Right lobe of liver (tissue), 4 donors: ENCODE measurements around the gene CRHBP.

Experiments used
- CTCF ChIP-seq, 4 donors: fragments of 200-600 bp in 3 of 4; fragments of 450-650 bp in 1 of 4; IDR thresholded peaks; one replicate each; pipeline versions ENCODE4 v1.5.1 to v1.8.0; 2016 to 2022; ENCODE audit warnings: antibody characterized with exemption in 4 of 4, mild to moderate bottlenecking in 2 of 4
- POLR2A ChIP-seq: fragments of 450-650 bp; IDR thresholded peaks from one replicate; pipeline ENCODE4 v1.6.1; 2017; ENCODE audit warnings: antibody characterized with exemption, mild to moderate bottlenecking
- donor health status: DM: no; HTN: no; CAD: no.
- donor health status: DM: no; HTN: no; CAD: no.
- donor health status: DM: no; HTN: yes; CAD: no.

- TF ChIP-seq CTCF (IDR thresholded peaks at IDR 0.05) (no peak), POLR2A (no peak)
Observed at GRCh38 chr5:77008413-77008812, 55.6 kb downstream of the CRHBP start.
